Retinal pigment epithelial cell (primary cell): ENCODE measurements around the gene COBL.

Experiments used
- DNase-seq: peaks from one replicate; pipeline ENCODE4 v3.0.0-alpha.2; 2010; ENCODE audit warnings: low read depth
- H3K4me3 ChIP-seq: 2 replicates; pipeline ENCODE4 v1.5.1; 2011; ENCODE audit warnings: mild to moderate bottlenecking, low read length, control low read depth, moderate library complexity
- CTCF ChIP-seq: conservative IDR thresholded peaks from 2 replicates; pipeline ENCODE4 v1.5.1; 2011; ENCODE audit warnings: low read depth, low read length, control low read depth, inconsistent platforms

The COBL gene

DNA sequence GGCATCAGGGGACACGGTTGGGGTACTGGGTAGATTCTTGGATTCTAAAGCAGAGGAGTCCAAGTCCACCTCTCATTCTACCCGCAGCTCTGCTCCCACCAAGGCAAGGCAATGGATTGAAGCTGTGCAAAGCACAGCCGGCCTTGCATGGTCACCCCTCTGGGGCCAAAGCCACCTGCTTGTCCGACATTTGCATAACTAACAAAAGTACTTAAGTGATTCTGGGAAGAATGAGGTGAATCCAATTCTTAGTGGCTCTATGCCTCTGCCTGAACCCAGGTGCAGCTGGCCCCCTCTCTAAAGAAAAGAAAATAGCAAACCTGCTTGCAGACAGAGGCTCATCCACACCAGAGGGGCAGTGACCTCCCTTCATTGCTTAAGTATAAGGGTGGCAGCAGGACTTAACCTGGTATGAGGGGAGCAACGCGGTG is 10.7 kb upstream of the COBL start:
- DNase-seq = no peak
- TF ChIP-seq CTCF = no peak
- H3K4me3 ChIP-seq = no peak overlapping the region

- no peak for DNase-seq
- H3K4me3 ChIP-seq = no peak overlapping the region
- TF ChIP-seq CTCF = no peak
Observed at GRCh38 chr7:51326656-51327286, 10.2 kb upstream of the COBL start.

DNA sequence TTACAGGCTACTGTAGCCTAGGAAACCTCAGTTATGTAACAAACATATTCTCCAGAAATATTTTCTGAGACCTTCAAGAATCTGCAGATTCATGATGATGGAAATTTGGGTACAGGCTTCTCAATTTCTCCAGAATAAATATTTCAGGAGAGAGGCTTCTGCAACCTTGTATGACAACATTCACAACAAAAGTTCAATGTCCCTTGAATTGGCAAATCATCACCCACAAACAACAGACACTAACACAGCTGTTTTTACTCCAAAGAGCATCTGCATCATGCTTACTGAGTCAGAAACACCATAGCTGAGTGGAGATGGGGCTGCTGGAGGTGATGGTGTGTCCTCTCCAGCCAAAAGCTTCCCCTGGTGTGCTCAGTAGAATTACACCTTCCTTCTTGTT is 9.3 kb upstream of the COBL start:
- H3K4me3 ChIP-seq = no peak overlapping the region
- no peak for TF ChIP-seq CTCF
- DNase-seq = no peak

DNA sequence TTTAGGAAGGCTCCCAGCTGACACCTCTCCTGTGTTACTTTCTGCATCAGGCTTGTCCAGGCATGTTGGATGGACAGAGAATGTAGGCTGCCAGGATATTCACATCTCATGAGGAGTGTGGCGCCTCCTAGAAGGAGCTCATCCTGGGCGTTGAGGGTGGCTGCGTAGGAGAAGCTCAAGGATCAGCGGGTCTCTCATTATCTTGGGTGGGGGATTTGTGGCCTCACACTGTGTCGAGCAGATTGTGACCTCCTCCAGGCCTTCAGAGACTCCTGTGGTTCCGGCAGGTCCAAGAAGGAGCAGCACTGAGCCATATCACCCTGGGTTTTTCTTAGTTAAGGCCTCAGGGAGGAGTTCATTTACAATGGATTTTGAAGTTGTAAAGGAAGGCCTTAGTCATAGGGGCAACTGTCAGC is 8.7 kb upstream of the COBL start:
- H3K4me3 ChIP-seq = no peak overlapping the region
- no peak for DNase-seq
- TF ChIP-seq CTCF = no peak

DNA sequence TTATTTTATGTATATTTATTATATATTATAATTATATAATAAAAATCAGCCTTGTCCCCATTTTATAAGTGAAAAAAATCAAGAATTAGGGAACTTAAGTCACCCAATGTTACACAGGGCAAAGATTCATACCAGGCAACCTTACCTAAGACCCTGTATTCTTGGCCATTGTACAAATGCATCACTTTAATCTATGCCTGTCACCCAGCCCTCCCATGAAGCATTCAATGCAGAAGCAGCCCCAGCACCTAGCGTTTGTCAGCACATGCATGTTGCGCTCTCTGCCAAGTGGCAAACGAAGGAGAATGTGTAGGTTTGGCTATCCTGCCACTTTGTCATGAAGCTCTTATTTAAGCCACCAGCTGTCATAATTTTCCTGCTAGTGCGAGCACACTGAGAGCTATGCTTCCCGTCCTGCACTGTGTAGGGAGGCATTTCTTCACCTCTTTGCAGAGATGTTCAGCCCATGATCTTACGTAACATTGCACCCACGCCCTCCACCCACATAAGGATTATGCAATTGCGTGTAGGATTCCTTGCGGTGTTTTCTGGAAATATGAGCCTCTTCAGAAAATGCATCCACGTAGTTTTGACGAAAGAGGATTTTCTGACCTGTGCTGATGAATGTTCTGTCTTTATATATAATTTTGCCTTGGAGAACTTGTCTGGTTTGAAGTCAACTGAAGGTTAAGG is 7.7 kb upstream of the COBL start:
- TF ChIP-seq CTCF = no peak
- DNase-seq = no peak
- H3K4me3 ChIP-seq = no peak overlapping the region

GRCh38 chr7:51321961-51322515 is 5.4 kb upstream of the COBL start:
- no peak for TF ChIP-seq CTCF
- no peak for DNase-seq
- H3K4me3 ChIP-seq = no peak overlapping the region

DNA sequence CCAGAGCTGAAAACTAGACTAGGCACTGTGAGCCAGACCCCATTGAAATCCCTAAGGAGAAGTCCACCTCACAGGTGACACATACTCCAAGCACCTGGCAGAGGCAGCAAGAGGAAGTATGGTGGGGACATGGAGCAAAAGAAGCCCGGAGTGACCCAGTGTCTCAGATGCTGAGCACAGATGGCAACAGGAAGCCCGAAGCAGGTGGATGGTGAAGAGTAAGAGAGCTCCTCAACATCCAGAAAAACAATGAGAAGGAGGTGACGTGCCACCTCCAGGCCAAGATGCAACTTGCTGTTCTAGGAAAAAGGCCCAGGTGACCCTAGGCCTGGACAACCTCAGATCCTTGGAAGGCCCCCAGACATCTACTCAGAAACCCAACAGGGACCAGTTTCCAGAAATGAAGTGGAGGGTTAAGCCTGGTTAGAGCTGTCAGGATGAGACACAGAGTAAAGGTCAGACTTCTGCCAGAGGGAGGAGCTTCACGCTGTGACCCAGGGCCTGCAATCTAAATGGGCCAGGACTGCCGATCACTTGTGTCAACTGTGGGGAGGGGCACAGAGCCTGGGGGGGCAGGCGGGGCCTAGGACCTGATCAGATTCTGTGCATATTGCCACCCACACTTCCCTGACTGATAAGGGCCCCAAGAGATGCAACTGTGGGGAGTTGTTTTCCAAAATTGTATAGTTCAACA is 2.4 kb upstream of the COBL start:
- DNase-seq = no peak
- H3K4me3 ChIP-seq = no peak overlapping the region
- no peak for TF ChIP-seq CTCF
